ENCODE results near the gene TSSK3. TPM values are rescaled to one million over a fixed set of nuclear protein-coding genes. Genes with fewer than 3 reads are reported as not detected.
A peak's percentile ranks its signal among the peaks of the same experiment; 100 is the strongest.

The TSSK3 gene
- total and polyA plus RNA-seq, 2 of the 8 experiments (the other 6 are each of a cell fraction or from before 2014, with no cell fraction given) = 1.2 TPM

DNA sequence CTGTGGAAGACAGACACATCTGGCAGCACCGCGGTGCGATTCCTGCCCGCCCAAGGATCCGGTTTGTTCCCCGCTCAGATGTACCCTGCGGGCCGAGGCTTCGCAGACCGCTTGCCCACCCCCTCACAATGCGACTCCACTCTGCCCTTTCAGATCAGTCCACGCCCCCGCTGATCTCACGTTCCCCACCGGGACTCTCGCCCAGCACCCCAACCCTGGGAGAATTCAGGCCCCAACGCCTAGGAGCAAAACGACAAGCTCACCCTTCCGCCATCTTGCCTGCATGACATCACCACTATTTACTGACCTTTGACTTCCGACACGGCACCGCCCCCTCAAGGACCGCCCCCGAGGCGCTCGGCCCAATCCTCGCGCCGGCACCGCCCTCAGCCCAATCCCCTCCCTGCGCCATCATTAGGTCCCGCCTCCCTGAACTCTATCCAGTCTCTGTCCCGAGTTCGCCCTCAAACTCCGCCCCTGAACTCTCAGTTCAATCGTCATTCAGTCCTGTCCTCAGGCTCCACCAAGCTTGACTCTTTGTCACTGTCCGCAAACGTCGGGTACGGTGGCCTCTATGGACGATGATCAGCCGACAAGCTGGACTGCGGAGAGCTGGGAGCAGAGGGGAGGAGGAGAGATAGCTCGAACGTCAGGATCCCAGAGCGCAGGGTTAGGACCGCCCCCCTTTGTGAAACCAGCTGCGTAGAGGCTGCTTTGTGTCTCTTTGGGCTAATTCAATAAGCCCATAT, 32.0 kb downstream of the TSSK3 start, which contains the start of gene BSDC1 (continued):
- TF ChIP-seq, protein P1, sequence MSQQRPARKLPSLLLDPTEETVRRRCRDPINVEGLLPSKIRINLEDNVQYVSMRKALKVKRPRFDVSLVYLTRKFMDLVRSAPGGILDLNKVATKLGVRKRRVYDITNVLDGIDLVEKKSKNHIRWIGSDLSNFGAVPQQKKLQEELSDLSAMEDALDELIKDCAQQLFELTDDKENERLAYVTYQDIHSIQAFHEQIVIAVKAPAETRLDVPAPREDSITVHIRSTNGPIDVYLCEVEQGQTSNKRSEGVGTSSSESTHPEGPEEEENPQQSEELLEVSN (IDR thresholded peaks at IDR 0.05) = no peak
- TF ChIP-seq SUZ12 (IDR thresholded peaks at IDR 0.05; ENCODE audit: low read length) (no peak), ZNF274 (IDR thresholded peaks at IDR 0.05; ENCODE audit: borderline replicate concordance, extremely low read depth, low read length) (no peak), CBX5 (IDR thresholded peaks at IDR 0.05; ENCODE audit: low read depth, low read length) (no peak), TCF12 (IDR thresholded peaks at IDR 0.05; ENCODE audit: low read depth, low read length) (no peak), SP4 (IDR thresholded peaks at IDR 0.05; ENCODE audit: low read length) (0 out of 2 replicates have a peak, but pooled peaks have one; percentile 47), SIRT6 (IDR thresholded peaks at IDR 0.05; ENCODE audit: low read length) (no peak), EGR1 (IDR thresholded peaks at IDR 0.05; ENCODE audit: borderline replicate concordance, low read depth, low read length) (peak; percentile 41; the same call in 1 of the 2 replicates), CEBPB (IDR thresholded peaks at IDR 0.05; ENCODE audit: low read depth, low read length) (no peak), RXRA (IDR thresholded peaks at IDR 0.05; ENCODE audit: insufficient read depth, low read depth, low read length) (no peak), GTF2F1 (IDR thresholded peaks at IDR 0.05; ENCODE audit: borderline replicate concordance, low read depth, low read length) (no peak; the same call in 1 of the 2 replicates), MAFK (IDR thresholded peaks at IDR 0.05; ENCODE audit: low read depth, low read length) (no peak; the same call in 1 of the 2 replicates), TEAD4 (IDR thresholded peaks at IDR 0.05; ENCODE audit: low read depth, low read length) (no peak), ASH2L (IDR thresholded peaks at IDR 0.05; ENCODE audit: low read length) (peak; percentile 89), SIX5 (IDR thresholded peaks at IDR 0.05; ENCODE audit: low read depth, low read length) (no peak), JUN (IDR thresholded peaks at IDR 0.05; ENCODE audit: low read depth, low read length) (no peak), CBX8 (IDR thresholded peaks at IDR 0.05; ENCODE audit: borderline replicate concordance, low read depth, low read length) (no peak), EP300 (IDR thresholded peaks at IDR 0.05; ENCODE audit: borderline replicate concordance in 1 of 2, low read depth in 2 of 2, low read length in 2 of 2) (no peak), KDM4A (IDR thresholded peaks at IDR 0.05; ENCODE audit: low read depth, low read length, severe bottlenecking) (peak; percentile 41), KDM5A (IDR thresholded peaks at IDR 0.05; ENCODE audit: low read length) (peak; percentile 99)
- TF ChIP-seq, protein P2, sequence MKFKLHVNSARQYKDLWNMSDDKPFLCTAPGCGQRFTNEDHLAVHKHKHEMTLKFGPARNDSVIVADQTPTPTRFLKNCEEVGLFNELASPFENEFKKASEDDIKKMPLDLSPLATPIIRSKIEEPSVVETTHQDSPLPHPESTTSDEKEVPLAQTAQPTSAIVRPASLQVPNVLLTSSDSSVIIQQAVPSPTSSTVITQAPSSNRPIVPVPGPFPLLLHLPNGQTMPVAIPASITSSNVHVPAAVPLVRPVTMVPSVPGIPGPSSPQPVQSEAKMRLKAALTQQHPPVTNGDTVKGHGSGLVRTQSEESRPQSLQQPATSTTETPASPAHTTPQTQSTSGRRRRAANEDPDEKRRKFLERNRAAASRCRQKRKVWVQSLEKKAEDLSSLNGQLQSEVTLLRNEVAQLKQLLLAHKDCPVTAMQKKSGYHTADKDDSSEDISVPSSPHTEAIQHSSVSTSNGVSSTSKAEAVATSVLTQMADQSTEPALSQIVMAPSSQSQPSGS (IDR thresholded peaks at IDR 0.05; ENCODE audit: low read length) = peak; percentile 100
- TF ChIP-seq, protein P3, sequence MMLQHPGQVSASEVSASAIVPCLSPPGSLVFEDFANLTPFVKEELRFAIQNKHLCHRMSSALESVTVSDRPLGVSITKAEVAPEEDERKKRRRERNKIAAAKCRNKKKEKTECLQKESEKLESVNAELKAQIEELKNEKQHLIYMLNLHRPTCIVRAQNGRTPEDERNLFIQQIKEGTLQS (IDR thresholded peaks at IDR 0.05; ENCODE audit: insufficient read depth, low read depth, low read length) = no peak

Data from H1 (cell line).